ENCODE measurements around the gene DNAJC4.

Gene DNAJC4

GRCh38 chr11:64251016-64251752 lies 20.8 kb downstream of the DNAJC4 start, which contains the start of gene PLCB3:
PLCB3 (plus strand) TSS chr11:64251530; CDS start chr11:64251650, 120 bp downstream.
- in situ Hi-C loops (cut with HindIII; ENCODE audit: low pct_ligation_motif_present, low pct_unique_long_range_greater_than_20kb, low sequenced_read_pairs), result no loop called here

GRCh38 chr11:64251753-64252002 lies 21.3 kb downstream of the DNAJC4 start:
- no peak for DNase-seq
- in situ Hi-C loops (cut with HindIII; ENCODE audit: low pct_ligation_motif_present, low pct_unique_long_range_greater_than_20kb, low sequenced_read_pairs), result no loop called here

More at GRCh38 chr11:64251016-64251752, 20.8 kb downstream of the DNAJC4 start, which contains the start of gene PLCB3:
- peak; percentile 48 for DNase-seq

- in situ Hi-C loops (cut with HindIII; ENCODE audit: low pct_ligation_motif_present, low pct_unique_long_range_greater_than_20kb, low sequenced_read_pairs), result no loop called here
These were observed 21.9 kb downstream of the DNAJC4 start for GRCh38 chr11:64252003-64252872.

GRCh38 chr11:64253043-64253442 lies 22.7 kb downstream of the DNAJC4 start:
- in situ Hi-C loops (cut with HindIII; ENCODE audit: low pct_ligation_motif_present, low pct_unique_long_range_greater_than_20kb, low sequenced_read_pairs), result no loop called here
- DNase-seq, result no peak

More at GRCh38 chr11:64252003-64252872, 21.9 kb downstream of the DNAJC4 start:
- peak; percentile 65 for DNase-seq

GRCh38 chr11:64253481-64253880 lies 23.1 kb downstream of the DNAJC4 start:
- in situ Hi-C loops (cut with HindIII; ENCODE audit: low pct_ligation_motif_present, low pct_unique_long_range_greater_than_20kb, low sequenced_read_pairs), result no loop called here
- no peak for DNase-seq

GRCh38 chr11:64254326-64254725 lies 24.0 kb downstream of the DNAJC4 start:
- DNase-seq, result no peak
- in situ Hi-C loops (cut with HindIII; ENCODE audit: low pct_ligation_motif_present, low pct_unique_long_range_greater_than_20kb, low sequenced_read_pairs), result no loop called here

- DNase-seq, result no peak
- in situ Hi-C loops (cut with HindIII; ENCODE audit: low pct_ligation_motif_present, low pct_unique_long_range_greater_than_20kb, low sequenced_read_pairs), result no loop called here
These were observed 25.1 kb downstream of the DNAJC4 start for GRCh38 chr11:64255135-64256128.

- no peak for DNase-seq
- in situ Hi-C loops (cut with HindIII; ENCODE audit: low pct_ligation_motif_present, low pct_unique_long_range_greater_than_20kb, low sequenced_read_pairs), result no loop called here
These were observed 26.0 kb downstream of the DNAJC4 start for GRCh38 chr11:64256300-64256699.

GRCh38 chr11:64258356-64258755 lies 28.0 kb downstream of the DNAJC4 start:
- DNase-seq, result no peak
- in situ Hi-C loops (cut with HindIII; ENCODE audit: low pct_ligation_motif_present, low pct_unique_long_range_greater_than_20kb, low sequenced_read_pairs), result no loop called here

- no peak for DNase-seq
- in situ Hi-C loops (cut with HindIII; ENCODE audit: low pct_ligation_motif_present, low pct_unique_long_range_greater_than_20kb, low sequenced_read_pairs), result no loop called here
These were observed 28.7 kb downstream of the DNAJC4 start for GRCh38 chr11:64258946-64259532.

GRCh38 chr11:64259533-64260067 lies 29.3 kb downstream of the DNAJC4 start:
- in situ Hi-C loops (cut with HindIII; ENCODE audit: low pct_ligation_motif_present, low pct_unique_long_range_greater_than_20kb, low sequenced_read_pairs), result no loop called here

GRCh38 chr11:64260147-64260708 lies 29.9 kb downstream of the DNAJC4 start:
- DNase-seq, result no peak

More at GRCh38 chr11:64259533-64260067, 29.3 kb downstream of the DNAJC4 start:
- DNase-seq, result no peak

GRCh38 chr11:64261556-64262080 lies 31.3 kb downstream of the DNAJC4 start:
- in situ Hi-C loops (cut with HindIII; ENCODE audit: low pct_ligation_motif_present, low pct_unique_long_range_greater_than_20kb, low sequenced_read_pairs), result no loop called here
- no peak for DNase-seq

More at GRCh38 chr11:64260147-64260708, 29.9 kb downstream of the DNAJC4 start:
- in situ Hi-C loops (cut with HindIII; ENCODE audit: low pct_ligation_motif_present, low pct_unique_long_range_greater_than_20kb, low sequenced_read_pairs), result no loop called here

- DNase-seq, result no peak
- in situ Hi-C loops (cut with HindIII; ENCODE audit: low pct_ligation_motif_present, low pct_unique_long_range_greater_than_20kb, low sequenced_read_pairs), result no loop called here
These were observed 32.1 kb downstream of the DNAJC4 start for GRCh38 chr11:64262271-64263002.

- in situ Hi-C loops (cut with HindIII; ENCODE audit: low pct_ligation_motif_present, low pct_unique_long_range_greater_than_20kb, low sequenced_read_pairs), result no loop called here
- DNase-seq, result no peak
These were observed 32.9 kb downstream of the DNAJC4 start for GRCh38 chr11:64263021-64263946.

GRCh38 chr11:64263947-64264317 lies 33.6 kb downstream of the DNAJC4 start:
- in situ Hi-C loops (cut with HindIII; ENCODE audit: low pct_ligation_motif_present, low pct_unique_long_range_greater_than_20kb, low sequenced_read_pairs), result no loop called here
- no peak for DNase-seq

Measured in ACHN (cell line).